ENCODE measurements around the gene RFNG. TPM values are rescaled to one million over a fixed set of nuclear protein-coding genes. Genes with fewer than 3 reads are reported as not detected.

Gene RFNG
- total and polyA plus RNA-seq, 10 of the 15 experiments (the other 5 are each of a cell fraction or from before 2014, with no cell fraction given), result 0.10 to 19.6 (median 6.2) TPM

DNA sequence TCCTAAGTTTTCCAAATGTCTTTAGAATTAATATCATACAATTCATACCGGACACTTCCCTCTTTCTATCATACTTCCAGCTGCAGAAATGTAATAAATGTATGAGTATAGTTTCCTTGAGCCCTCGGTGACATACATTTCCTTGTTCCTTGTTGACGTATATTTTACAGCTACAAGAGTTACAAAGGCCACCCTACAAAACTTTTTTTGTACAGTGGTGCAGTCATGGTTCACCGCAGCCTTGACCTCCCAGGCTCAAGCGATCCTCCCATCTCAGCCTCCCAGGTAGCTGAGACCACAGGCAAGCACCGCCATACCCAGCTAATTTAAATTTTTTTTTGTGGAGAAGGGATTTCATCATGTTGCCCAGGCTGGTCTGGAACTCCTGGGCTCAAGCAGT lies 21.2 kb upstream of the RFNG start:
- Histone ChIP-seq H2AFZ (ENCODE audit: control insufficient read depth, low read depth, low read length) (no peak overlapping the region), H3K9me3 (replicated peaks; ENCODE audit: control insufficient read depth, insufficient read depth, low read length) (no peaks in the 10 kb centered on the region), H3K4me2 (ENCODE audit: control insufficient read depth, insufficient read depth) (no peak overlapping the region), H3K36me3 (ENCODE audit: control insufficient read depth in 2 of 2, insufficient read depth in 2 of 2, low read length in 1 of 2) (no peaks in the 10 kb centered on the region; a peak in 1 of 4 replicates), H3K9ac (ENCODE audit: control insufficient read depth, insufficient read depth, low read length) (no peak overlapping the region), H3K27me3 (replicated peaks in 1 of 2; ENCODE audit: control insufficient read depth in 2 of 2, insufficient read depth in 2 of 2, low read length in 1 of 2) (no peaks in the 10 kb centered on the region), H3K4me1 (ENCODE audit: control insufficient read depth, insufficient read depth, low read length) (no peaks in the 10 kb centered on the region), H3K4me3 (no peak overlapping the region), H3K79me2 (ENCODE audit: control insufficient read depth, insufficient read depth, low read length) (no peaks in the 10 kb centered on the region), H4K20me1 (ENCODE audit: control insufficient read depth, insufficient read depth) (no peaks in the 10 kb centered on the region), H3K27ac (ENCODE audit: control insufficient read depth, insufficient read depth) (no peak overlapping the region)
- POLR2A ChIA-PET, result interaction anchor here (0.6 to 0.7 kb wide), 2 partner anchors 147 to 1077 kb away, joined by 3 to 5 read pairs; no protein-coding TSS in a partner anchor
- CTCF ChIA-PET, result interaction anchor here (0.6 kb wide), 1 partner anchor 639 kb away, joined by 3 read pairs; no protein-coding TSS in a partner anchor
- SMC1A ChIA-PET (ENCODE audit: uncharacterized antibody, unreplicated experiment), result interaction anchor here (0.8 kb wide), 1 partner anchor 21 kb away, joined by 3 read pairs; no protein-coding TSS in a partner anchor
- DNase-seq (ENCODE audit: low read depth, low spot score) (no peak), FAIRE-seq (no peak), ATAC-seq (no peak)
- TF ChIP-seq CEBPB (IDR thresholded peaks at IDR 0.05; ENCODE audit: borderline replicate concordance in 1 of 2, low read depth in 2 of 2, low read length in 2 of 2), result no peak
- in situ Hi-C loops (cut with MboI), result no loop called here
- intact Hi-C loops (cut with micrococcal nuclease; ENCODE audit: unreplicated experiment), result no loop called here
- no TSS peak for BruUV-seq (replicated peaks)
- 90% methylated on average over 6 of the region's 6 CpGs for WGBS (ENCODE audit: insufficient coverage, insufficient replicate concordance, low lambda C conversion rate, missing lambda C conversion rate)
- RAD21 ChIA-PET (ENCODE audit: unreplicated experiment), result no interaction called here

DNA sequence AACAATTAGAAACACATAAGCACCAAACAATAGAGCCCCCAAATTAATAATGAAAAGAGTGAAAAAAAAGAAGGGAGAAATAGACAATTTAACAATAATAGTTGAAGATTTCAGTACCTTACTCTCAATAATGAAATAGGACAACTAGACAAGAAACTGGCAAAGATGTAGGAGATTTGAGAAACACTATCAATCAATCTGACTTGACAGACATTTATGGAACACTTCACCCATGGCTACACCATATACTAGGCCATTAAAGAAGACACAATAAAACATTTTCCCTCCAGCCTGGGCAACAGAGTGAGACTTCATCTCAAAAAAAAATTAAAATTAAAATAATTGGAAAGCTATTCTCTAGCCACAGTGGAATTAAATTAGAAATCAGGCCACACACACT lies 19.0 kb upstream of the RFNG start:
- H2AFZ ChIP-seq (ENCODE audit: control insufficient read depth, low read depth, low read length), result no peak overlapping the region
- FAIRE-seq (no peak), ATAC-seq (no peak), DNase-seq (ENCODE audit: low read depth, low spot score) (no peak)
- intact Hi-C loops (cut with micrococcal nuclease; ENCODE audit: unreplicated experiment) (no loop called here), in situ Hi-C loops (cut with MboI) (no loop called here)
- H4K20me1 ChIP-seq (ENCODE audit: control insufficient read depth, insufficient read depth), result no peaks in the 10 kb centered on the region
- no peaks in the 10 kb centered on the region for H3K9me3 ChIP-seq (replicated peaks; ENCODE audit: control insufficient read depth, insufficient read depth, low read length)
- no peak overlapping the region for H3K27ac ChIP-seq (ENCODE audit: control insufficient read depth, insufficient read depth)
- POLR2A ChIA-PET, result interaction anchor here (0.6 to 0.8 kb wide), 2 partner anchors 17 to 33 kb away, joined by 3 to 4 read pairs; partner anchors contain the start of gene DCXR
- CTCF ChIA-PET, result interaction anchor here (0.6 to 1.5 kb wide), 2 partner anchors 48 to 135 kb away, joined by 3 read pairs; partner anchors contain the start of gene CENPX
- SMC1A ChIA-PET (ENCODE audit: uncharacterized antibody, unreplicated experiment), result no interaction called here
- H3K79me2 ChIP-seq (ENCODE audit: control insufficient read depth, insufficient read depth, low read length), result peaks cover 6% of the 10 kb centered on the region
- RAD21 ChIA-PET (ENCODE audit: unreplicated experiment), result no interaction called here
- no peaks in the 10 kb centered on the region for H3K4me1 ChIP-seq (ENCODE audit: control insufficient read depth, insufficient read depth, low read length)
- no peaks in the 10 kb centered on the region for H3K36me3 ChIP-seq (ENCODE audit: control insufficient read depth in 2 of 2, insufficient read depth in 2 of 2, low read length in 1 of 2)
- no peak overlapping the region for H3K4me2 ChIP-seq (ENCODE audit: control insufficient read depth, insufficient read depth)
- H3K4me3 ChIP-seq, result no peak overlapping the region
- no peak for TF ChIP-seq JUNB (IDR thresholded peaks at IDR 0.05)
- TF ChIP-seq, protein P1, sequence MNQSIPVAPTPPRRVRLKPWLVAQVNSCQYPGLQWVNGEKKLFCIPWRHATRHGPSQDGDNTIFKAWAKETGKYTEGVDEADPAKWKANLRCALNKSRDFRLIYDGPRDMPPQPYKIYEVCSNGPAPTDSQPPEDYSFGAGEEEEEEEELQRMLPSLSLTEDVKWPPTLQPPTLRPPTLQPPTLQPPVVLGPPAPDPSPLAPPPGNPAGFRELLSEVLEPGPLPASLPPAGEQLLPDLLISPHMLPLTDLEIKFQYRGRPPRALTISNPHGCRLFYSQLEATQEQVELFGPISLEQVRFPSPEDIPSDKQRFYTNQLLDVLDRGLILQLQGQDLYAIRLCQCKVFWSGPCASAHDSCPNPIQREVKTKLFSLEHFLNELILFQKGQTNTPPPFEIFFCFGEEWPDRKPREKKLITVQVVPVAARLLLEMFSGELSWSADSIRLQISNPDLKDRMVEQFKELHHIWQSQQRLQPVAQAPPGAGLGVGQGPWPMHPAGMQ (IDR thresholded peaks at IDR 0.05; ENCODE audit: borderline replicate concordance), result no peak
- TF ChIP-seq RB1 (IDR thresholded peaks at IDR 0.05; ENCODE audit: borderline replicate concordance), result no peak
- no peak for TF ChIP-seq ZNF622 (IDR thresholded peaks at IDR 0.05)
- H3K9ac ChIP-seq (ENCODE audit: control insufficient read depth, insufficient read depth, low read length), result no peak overlapping the region
- H3K27me3 ChIP-seq (replicated peaks in 1 of 2; ENCODE audit: control insufficient read depth in 2 of 2, insufficient read depth in 2 of 2, low read length in 1 of 2), result no peaks in the 10 kb centered on the region
- BruUV-seq (replicated peaks), result no TSS peak
